ENCODE measurements around the gene PPP4R4. TPM values are rescaled to one million over a fixed set of nuclear protein-coding genes. Genes with fewer than 3 reads are reported as not detected.

PPP4R4 gene
- total RNA-seq, 1 experiment from 2014 or later = 3.9 TPM

GRCh38 chr14:94213741-94214140 lies 39.6 kb downstream of the PPP4R4 start:
- no peaks in the 10 kb centered on the region for H3K79me1 ChIP-seq (ENCODE audit: insufficient read depth, low read depth, low read length, poor library complexity, severe bottlenecking)
- H3K27me3 Mint-ChIP-seq (ENCODE audit: low read depth) = no peaks in the 10 kb centered on the region
- H2BK5ac ChIP-seq (ENCODE audit: insufficient read length, low read length) = no peak overlapping the region
- no peak for DNase-seq
- H3K4me1 Mint-ChIP-seq = peaks cover 8% of the 10 kb centered on the region in 2 experiments
- H3K27ac Mint-ChIP-seq = no peak overlapping the region
- H4K5ac ChIP-seq (ENCODE audit: insufficient read length, low read depth, low read length) = no peak overlapping the region
- no peak overlapping the region for H3K18ac ChIP-seq (ENCODE audit: insufficient read length, low read depth, low read length)
- no peaks in the 10 kb centered on the region for H3K23me2 ChIP-seq (ENCODE audit: insufficient read length, low read depth, low read length, poor library complexity, severe bottlenecking)
- no peak overlapping the region for H3K23ac ChIP-seq (ENCODE audit: insufficient read length, low read depth, low read length)
- no peak overlapping the region for H2AK5ac ChIP-seq (ENCODE audit: insufficient read length, low read length)
- H3K4me2 ChIP-seq (ENCODE audit: insufficient read depth, insufficient read length, low read length) = no peak overlapping the region
- no peak overlapping the region for H2AFZ ChIP-seq (ENCODE audit: low read length)
- H3K4ac ChIP-seq (ENCODE audit: low read depth, low read length) = no peak overlapping the region
- H4K91ac ChIP-seq (ENCODE audit: insufficient read length, low read depth, low read length) = no peak overlapping the region
- H3K27ac ChIP-seq (ENCODE audit: insufficient read length, low read depth, low read length) = no peak overlapping the region
- H3K27me3 ChIP-seq (ENCODE audit: insufficient read depth, low read length) = no peaks in the 10 kb centered on the region
- H3K4me1 ChIP-seq (ENCODE audit: insufficient read depth, low read length) = no peaks in the 10 kb centered on the region
- no peak overlapping the region for H3K56ac ChIP-seq (ENCODE audit: insufficient read length, low read depth, low read length)
- peaks cover 5% of the 10 kb centered on the region for H3K9me3 ChIP-seq (ENCODE audit: control insufficient read depth, low read depth, low read length)
- H2BK120ac ChIP-seq (ENCODE audit: low read depth, low read length, poor library complexity, severe bottlenecking) = no peak overlapping the region
- H3K36me3 Mint-ChIP-seq (ENCODE audit: insufficient read depth in 1 of 3, low read depth in 3 of 3) = peaks cover 6 to 13% (median 12%) of the 10 kb centered on the region in 3 experiments
- no peak overlapping the region for H3T11ph ChIP-seq (ENCODE audit: low read length)
- H3K4me3 Mint-ChIP-seq = no peak overlapping the region
- H4K20me1 ChIP-seq (ENCODE audit: control insufficient read depth, insufficient read depth, insufficient read length) = no peaks in the 10 kb centered on the region
- H3K9ac ChIP-seq (ENCODE audit: extremely low read depth, insufficient read length, low read length) = no peak overlapping the region
- H3K14ac ChIP-seq (ENCODE audit: insufficient read depth, low read length) = no peak overlapping the region
- no CpG with 5 or more reads among the region's 2 CpGs for WGBS (ENCODE audit: extremely low coverage, insufficient read length, low lambda C conversion rate)
- H2BK12ac ChIP-seq (ENCODE audit: insufficient read length, low read depth, low read length) = no peak overlapping the region
- no peak overlapping the region for H2BK15ac ChIP-seq (ENCODE audit: low read depth, low read length)
- H2BK20ac ChIP-seq (ENCODE audit: low read depth, low read length, poor library complexity, severe bottlenecking) = no peak overlapping the region
- H3K9me3 Mint-ChIP-seq = peaks cover 4 to 9% of the 10 kb centered on the region in 2 experiments; a peak in 4 of 5 replicates
- TF ChIP-seq CTCF (conservative IDR thresholded peaks at IDR 0.05) = no peak
- H3K79me2 ChIP-seq (ENCODE audit: insufficient read depth, low read length) = no peaks in the 10 kb centered on the region
- no peak overlapping the region for H4K8ac ChIP-seq (replicated peaks; ENCODE audit: insufficient read length, low read depth, low read length)
